Testis (tissue), 2 donors: ENCODE results near the gene WDR37.

Experiments used
- POLR2A ChIP-seq: fragments of 450-650 bp; IDR thresholded peaks from one replicate; pipeline ENCODE4 v1.6.1; 2017; ENCODE audit warnings: antibody characterized with exemption, mild to moderate bottlenecking, moderate library complexity
- TF ChIP-seq, protein P1 (sequence below), 3 experiments: fragments of 450-650 bp in 2 of 3; fragments of 200-600 bp in 1 of 3; sonication (generic) in 1 of 3; IDR thresholded peaks; one replicate each; pipeline ENCODE4 v1.5.1; 2016 to 2019; ENCODE audit warnings: antibody characterized with exemption in 3 of 3, mild to moderate bottlenecking in 2 of 3, moderate library complexity in 1 of 3

DNA sequence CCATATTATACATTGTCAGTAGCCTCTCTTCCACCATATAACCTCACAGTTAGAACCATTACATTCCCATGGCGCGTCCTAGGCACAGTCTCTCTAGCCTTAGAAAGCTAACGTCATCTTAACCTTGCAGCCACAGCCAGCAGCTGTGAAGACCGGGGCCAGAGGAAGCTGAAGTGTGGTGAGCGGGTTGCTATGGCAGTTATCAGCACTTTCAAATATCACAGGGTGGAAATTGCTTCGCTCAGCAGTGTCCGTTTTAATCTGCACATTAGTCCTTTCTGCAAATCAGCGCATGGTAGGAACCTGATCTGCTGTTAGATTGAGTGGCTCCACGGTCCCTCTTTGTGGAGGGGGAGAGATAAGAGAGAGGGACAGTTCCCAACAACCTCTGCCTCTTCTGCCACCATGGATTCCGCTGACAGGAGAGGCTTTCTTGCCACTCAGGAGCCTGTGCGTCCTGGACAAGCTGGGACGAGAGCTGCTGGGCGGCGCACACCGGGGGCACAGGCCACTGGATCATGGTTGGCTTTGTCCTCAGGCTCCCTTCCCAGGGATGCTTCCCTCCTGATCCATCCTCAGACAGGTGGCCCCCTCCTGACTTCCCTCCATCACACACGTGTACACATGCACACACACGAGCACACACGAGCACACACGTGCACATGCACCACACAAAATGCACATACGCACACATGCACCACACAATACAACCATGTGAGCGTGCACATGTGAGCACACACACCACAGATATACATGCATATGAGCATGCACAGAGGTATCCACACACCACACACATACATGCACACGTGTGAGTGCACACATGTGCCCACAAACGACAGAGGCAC, 93.8 kb downstream of the WDR37 start:
- TF ChIP-seq, protein P1, sequence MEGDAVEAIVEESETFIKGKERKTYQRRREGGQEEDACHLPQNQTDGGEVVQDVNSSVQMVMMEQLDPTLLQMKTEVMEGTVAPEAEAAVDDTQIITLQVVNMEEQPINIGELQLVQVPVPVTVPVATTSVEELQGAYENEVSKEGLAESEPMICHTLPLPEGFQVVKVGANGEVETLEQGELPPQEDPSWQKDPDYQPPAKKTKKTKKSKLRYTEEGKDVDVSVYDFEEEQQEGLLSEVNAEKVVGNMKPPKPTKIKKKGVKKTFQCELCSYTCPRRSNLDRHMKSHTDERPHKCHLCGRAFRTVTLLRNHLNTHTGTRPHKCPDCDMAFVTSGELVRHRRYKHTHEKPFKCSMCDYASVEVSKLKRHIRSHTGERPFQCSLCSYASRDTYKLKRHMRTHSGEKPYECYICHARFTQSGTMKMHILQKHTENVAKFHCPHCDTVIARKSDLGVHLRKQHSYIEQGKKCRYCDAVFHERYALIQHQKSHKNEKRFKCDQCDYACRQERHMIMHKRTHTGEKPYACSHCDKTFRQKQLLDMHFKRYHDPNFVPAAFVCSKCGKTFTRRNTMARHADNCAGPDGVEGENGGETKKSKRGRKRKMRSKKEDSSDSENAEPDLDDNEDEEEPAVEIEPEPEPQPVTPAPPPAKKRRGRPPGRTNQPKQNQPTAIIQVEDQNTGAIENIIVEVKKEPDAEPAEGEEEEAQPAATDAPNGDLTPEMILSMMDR (IDR thresholded peaks at IDR 0.05): no peak
- no peak for TF ChIP-seq POLR2A
